OCI-LY1 (cell line): Measurements from ENCODE around the gene IL20.

Source experiments
- H2AFZ ChIP-seq: fragments of 200-600 bp; sonication (generic), shearing (Covaris generic); 2 replicates; pipeline ENCODE4 v1.6.0; 2014; ENCODE audit warnings: antibody characterized with exemption, mild to moderate bottlenecking, low read length
- H3F3A ChIP-seq: fragments of 200-600 bp; sonication (generic), shearing (Covaris generic); 2 replicates; pipeline ENCODE4 v1.6.0; 2014; ENCODE audit warnings: mild to moderate bottlenecking, antibody characterized with exemption, low read length, moderate library complexity; ENCODE audit not compliant: insufficient read depth
- H3K27ac ChIP-seq: fragments of 200-600 bp; sonication (generic); 2 replicates; pipeline ENCODE4 v1.5.1; 2014; ENCODE audit warnings: low read length, mixed run types, mild to moderate bottlenecking, low read depth; ENCODE audit not compliant: poor library complexity, severe bottlenecking
- H3K27me3 ChIP-seq: fragments of 200-600 bp; sonication (generic); 2 replicates; pipeline ENCODE4 v1.6.0; 2014; ENCODE audit warnings: antibody characterized with exemption, mild to moderate bottlenecking, low read length, moderate library complexity; ENCODE audit not compliant: insufficient read depth
- H3K36me3 ChIP-seq: fragments of 200-600 bp; sonication (generic); 2 replicates; pipeline ENCODE4 v1.6.1; 2014; ENCODE audit warnings: mild to moderate bottlenecking, antibody characterized with exemption, low read length, moderate library complexity, mixed read lengths; ENCODE audit not compliant: insufficient read depth
- H3K4me1 ChIP-seq: fragments of 200-600 bp; sonication (generic); 2 replicates; pipeline ENCODE4 v1.5.1; 2014; ENCODE audit warnings: mild to moderate bottlenecking, low read length, moderate library complexity; ENCODE audit not compliant: insufficient read depth, severe bottlenecking
- H3K4me2 ChIP-seq: fragments of 200-600 bp; sonication (generic), shearing (Covaris generic); 2 replicates; pipeline ENCODE4 v1.6.1; 2014; ENCODE audit warnings: low read length
- H3K4me3 ChIP-seq: fragments of 200-600 bp; sonication (generic); 2 replicates; pipeline ENCODE4 v1.5.1; 2014; ENCODE audit warnings: low read length, low read depth, mild to moderate bottlenecking, mixed read lengths; ENCODE audit not compliant: poor library complexity, severe bottlenecking
- H3K79me2 ChIP-seq: fragments of 200-600 bp; shearing (Covaris generic); 2 replicates; pipeline ENCODE4 v1.6.1; 2016; ENCODE audit warnings: mixed run types, low read length, mixed read lengths; ENCODE audit not compliant: insufficient read depth
- H3K9ac ChIP-seq: fragments of 200-600 bp; sonication (generic), shearing (Covaris generic); 2 replicates; pipeline ENCODE4 v1.6.1; 2014; ENCODE audit warnings: mild to moderate bottlenecking, low read length, mixed read lengths
- H3K9me2 ChIP-seq: fragments of 200-600 bp; sonication (generic), shearing (Covaris generic); 2 replicates; pipeline ENCODE4 v1.6.1; 2014; ENCODE audit warnings: low read depth, mild to moderate bottlenecking, low read length, mixed read lengths
- H3K9me3 ChIP-seq: fragments of 200-600 bp; shearing (Covaris generic); 2 replicates; pipeline ENCODE4 v1.6.1; 2014; ENCODE audit warnings: low read length, mixed read lengths
- H4K20me1 ChIP-seq: fragments of 200-600 bp; sonication (generic), shearing (Covaris generic); 2 replicates; pipeline ENCODE4 v1.6.0; 2016; ENCODE audit warnings: mild to moderate bottlenecking, low read length; ENCODE audit not compliant: insufficient read depth
- EZH2 ChIP-seq: fragments of 200-600 bp; sonication (generic), shearing (Covaris generic); IDR thresholded peaks from 2 replicates; pipeline ENCODE4 v1.8.0; 2017; ENCODE audit warnings: borderline replicate concordance, mixed run types, mild to moderate bottlenecking, antibody characterized with exemption, low read length, moderate library complexity, mixed read lengths
- TF ChIP-seq, protein P1 (sequence below): fragments of 200-600 bp; sonication (generic), shearing (Covaris generic); IDR thresholded peaks from 2 replicates; pipeline ENCODE4 v1.5.1; 2017; ENCODE audit warnings: mild to moderate bottlenecking, antibody characterized with exemption, low read length, moderate library complexity, mixed read lengths

IL20 gene

DNA sequence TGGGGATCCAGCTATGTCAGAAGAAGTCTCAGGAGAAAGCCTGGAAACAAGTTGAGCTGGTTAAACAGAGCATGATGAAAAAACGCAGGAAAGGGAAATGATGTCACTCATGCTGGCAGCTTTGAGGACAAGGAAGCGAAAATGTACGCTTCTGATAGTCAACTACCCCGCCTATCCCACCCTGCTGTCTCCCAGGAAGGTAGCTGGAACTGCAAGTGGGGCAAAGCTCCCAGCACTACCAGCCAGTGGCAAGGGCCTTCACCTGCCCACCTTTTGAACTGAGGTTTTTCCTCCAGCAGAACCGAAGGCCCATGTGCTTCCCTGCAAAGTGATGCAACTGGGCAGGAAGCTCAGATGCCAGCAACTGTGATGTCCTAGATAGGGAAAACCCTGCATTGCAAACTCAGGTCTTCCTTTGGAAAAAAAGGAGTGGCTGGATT is 6.3 kb upstream of the IL20 start:
- Histone ChIP-seq H3K36me3 (no peaks in the 10 kb centered on the region), H3K27ac (no peak overlapping the region), H3K4me1 (no peaks in the 10 kb centered on the region), H3K9me2 (no peaks in the 10 kb centered on the region), H3K27me3 (no peaks in the 10 kb centered on the region; the same call in 1 of the 2 replicates), H3K4me2 (no peak overlapping the region), H3K4me3 (no peak overlapping the region), H4K20me1 (no peaks in the 10 kb centered on the region), H2AFZ (no peak overlapping the region), H3K9me3 (no peaks in the 10 kb centered on the region), H3F3A (no peaks in the 10 kb centered on the region), H3K79me2 (no peaks in the 10 kb centered on the region), H3K9ac (no peak overlapping the region)
- TF ChIP-seq, protein P1, sequence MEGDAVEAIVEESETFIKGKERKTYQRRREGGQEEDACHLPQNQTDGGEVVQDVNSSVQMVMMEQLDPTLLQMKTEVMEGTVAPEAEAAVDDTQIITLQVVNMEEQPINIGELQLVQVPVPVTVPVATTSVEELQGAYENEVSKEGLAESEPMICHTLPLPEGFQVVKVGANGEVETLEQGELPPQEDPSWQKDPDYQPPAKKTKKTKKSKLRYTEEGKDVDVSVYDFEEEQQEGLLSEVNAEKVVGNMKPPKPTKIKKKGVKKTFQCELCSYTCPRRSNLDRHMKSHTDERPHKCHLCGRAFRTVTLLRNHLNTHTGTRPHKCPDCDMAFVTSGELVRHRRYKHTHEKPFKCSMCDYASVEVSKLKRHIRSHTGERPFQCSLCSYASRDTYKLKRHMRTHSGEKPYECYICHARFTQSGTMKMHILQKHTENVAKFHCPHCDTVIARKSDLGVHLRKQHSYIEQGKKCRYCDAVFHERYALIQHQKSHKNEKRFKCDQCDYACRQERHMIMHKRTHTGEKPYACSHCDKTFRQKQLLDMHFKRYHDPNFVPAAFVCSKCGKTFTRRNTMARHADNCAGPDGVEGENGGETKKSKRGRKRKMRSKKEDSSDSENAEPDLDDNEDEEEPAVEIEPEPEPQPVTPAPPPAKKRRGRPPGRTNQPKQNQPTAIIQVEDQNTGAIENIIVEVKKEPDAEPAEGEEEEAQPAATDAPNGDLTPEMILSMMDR: no peak
- no peak for TF ChIP-seq EZH2

DNA sequence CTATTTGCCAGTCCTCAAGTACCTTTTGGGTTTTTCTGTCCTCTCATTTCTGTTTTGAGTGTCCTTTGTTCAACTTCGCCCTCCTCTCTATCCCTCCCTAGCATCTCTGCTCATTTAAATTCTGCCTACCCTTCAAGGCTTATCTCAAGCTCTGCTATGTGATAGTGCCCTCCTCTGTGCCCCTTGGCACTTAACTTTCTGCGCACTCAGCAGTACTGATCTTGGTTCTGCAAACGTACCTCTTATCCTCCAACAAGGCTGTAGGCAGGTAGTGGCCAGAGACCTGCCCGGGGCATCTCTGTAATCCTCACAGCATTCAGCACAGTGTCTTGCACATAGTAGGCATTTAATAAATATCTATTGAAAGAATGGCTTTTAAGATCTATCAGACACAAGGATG is 5.3 kb upstream of the IL20 start:
- Histone ChIP-seq H3K36me3 (no peaks in the 10 kb centered on the region), H3K9me2 (no peaks in the 10 kb centered on the region), H3K27me3 (no peaks in the 10 kb centered on the region; the same call in 1 of the 2 replicates), H2AFZ (no peak overlapping the region), H3K27ac (no peak overlapping the region), H3K9ac (no peak overlapping the region), H3K4me3 (no peak overlapping the region), H3K79me2 (no peaks in the 10 kb centered on the region), H4K20me1 (no peaks in the 10 kb centered on the region), H3K4me1 (no peaks in the 10 kb centered on the region), H3K4me2 (no peak overlapping the region), H3F3A (no peaks in the 10 kb centered on the region), H3K9me3 (no peaks in the 10 kb centered on the region)
- no peak for TF ChIP-seq EZH2
- TF ChIP-seq, protein P1: no peak

DNA sequence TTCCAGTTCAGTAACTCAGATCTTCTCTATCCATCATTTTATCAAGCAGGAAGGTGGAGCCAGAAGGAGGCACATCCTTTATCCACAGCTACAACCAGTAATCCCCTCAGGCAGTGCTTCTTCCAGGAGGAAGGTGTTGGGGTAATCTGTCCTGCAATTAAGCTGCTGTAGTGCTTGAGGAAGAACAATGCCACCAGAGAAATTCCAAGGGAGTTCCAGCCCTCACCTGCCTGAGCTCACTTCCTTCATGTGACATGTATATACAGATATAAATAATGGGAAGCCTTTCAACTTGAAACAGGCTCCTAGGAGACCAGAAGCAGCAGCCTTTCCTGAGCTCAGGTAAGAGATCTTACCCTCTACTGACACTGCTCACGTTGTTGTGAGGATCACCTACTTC is 2.2 kb upstream of the IL20 start:
- H3K4me3 ChIP-seq: no peak overlapping the region
- H3F3A ChIP-seq: no peaks in the 10 kb centered on the region
- no peak overlapping the region for H2AFZ ChIP-seq
- H3K4me1 ChIP-seq: no peaks in the 10 kb centered on the region
- no peaks in the 10 kb centered on the region for H3K9me3 ChIP-seq
- TF ChIP-seq, protein P1: no peak
- TF ChIP-seq EZH2: no peak
- H3K27ac ChIP-seq: no peak overlapping the region
- H3K79me2 ChIP-seq: no peaks in the 10 kb centered on the region
- no peak overlapping the region for H3K9ac ChIP-seq
- H3K36me3 ChIP-seq: no peaks in the 10 kb centered on the region
- no peak overlapping the region for H3K4me2 ChIP-seq
- H3K27me3 ChIP-seq: no peaks in the 10 kb centered on the region; the same call in 1 of the 2 replicates
- no peaks in the 10 kb centered on the region for H4K20me1 ChIP-seq
- no peaks in the 10 kb centered on the region for H3K9me2 ChIP-seq
